Ishikawa (cell line): ENCODE measurements around the gene BICC1.

ENCODE experiments used
- CREB1 ChIP-seq: IDR thresholded peaks from 2 replicates; pipeline ENCODE4 v1.6.1; 2012; ENCODE audit warnings: low read depth
- FOXM1 ChIP-seq: IDR thresholded peaks from 2 replicates; pipeline ENCODE4 v1.6.1; 2012; ENCODE audit warnings: low read depth, borderline replicate concordance
- MAX ChIP-seq: IDR thresholded peaks from 2 replicates; pipeline ENCODE4 v1.6.1; 2012
- RAD21 ChIP-seq: IDR thresholded peaks from 2 replicates; pipeline ENCODE4 v1.6.1; 2012; ENCODE audit warnings: low read depth
- TCF12 ChIP-seq: IDR thresholded peaks from 2 replicates; pipeline ENCODE4 v1.6.1; 2012; ENCODE audit warnings: low read depth
- USF1 ChIP-seq: IDR thresholded peaks from 2 replicates; pipeline ENCODE4 v1.6.1; 2012

GRCh38 chr10:58666024-58666423 lies 153.4 kb downstream of the BICC1 start:
- TF ChIP-seq MAX (no peak), USF1 (no peak), FOXM1 (no peak), RAD21 (no peak), CREB1 (no peak), TCF12 (no peak)
